H1 (cell line): ENCODE measurements around the gene LGR4. TPM values are rescaled to one million over a fixed set of nuclear protein-coding genes. Genes with fewer than 3 reads are reported as not detected.

Experiments used
- CTCF ChIA-PET: fragments of 300-600 bp; sonication (Branson Sonifier 250); formaldehyde crosslinking; loops from one replicate; lab custom pipeline; 2021; ENCODE audit not compliant: partially characterized antibody; lab: Charles Lee
- POLR2A ChIA-PET: fragments of 300-600 bp; sonication (Branson Sonifier 250); formaldehyde crosslinking; loops from one replicate; lab custom pipeline; 2021; ENCODE audit warnings: inconsistent platforms; ENCODE audit not compliant: partially characterized antibody; lab: Charles Lee
- DNase-seq, 2 experiments: peaks; one replicate each; pipeline versions ENCODE4 v3.0.0 to v3.0.0-alpha.2; 2010 to 2022; ENCODE audit warnings: low spot score in 2 of 2, low read depth in 1 of 2, mixed read lengths in 1 of 2
- FAIRE-seq: peaks from 2 replicates; lab custom pipeline; 2011; peaks lifted over from hg19 to GRCh38; lab: Jason Lieb, UNC
- H2AFZ ChIP-seq: 2 replicates; pipeline ENCODE4 v1.8.1; 2012; ENCODE audit warnings: low read length, inconsistent platforms
- H2AK5ac ChIP-seq: 2 replicates; pipeline ENCODE4 v1.6.1; 2013; ENCODE audit warnings: low read depth, low read length
- H2BK120ac ChIP-seq: replicated peaks from 2 replicates; pipeline ENCODE3; 2013; ENCODE audit warnings: low read depth, low read length, inconsistent platforms
- H2BK12ac ChIP-seq: 2 replicates; pipeline ENCODE4 v1.6.1; 2013; ENCODE audit warnings: low read depth, low read length
- H2BK15ac ChIP-seq: 2 replicates; pipeline ENCODE4 v1.6.1; 2013; ENCODE audit warnings: low read length
- H2BK20ac ChIP-seq: 2 replicates; pipeline ENCODE4 v1.6.1; 2013; ENCODE audit warnings: low read length
- H2BK5ac ChIP-seq: 2 replicates; pipeline ENCODE4 v1.6.1; 2013; ENCODE audit warnings: low read depth, low read length
- H3K14ac ChIP-seq: 2 replicates; pipeline ENCODE4 v1.6.1; 2013; ENCODE audit warnings: inconsistent platforms; ENCODE audit not compliant: insufficient read length
- H3K18ac ChIP-seq: 2 replicates; pipeline ENCODE4 v1.6.1; 2013; ENCODE audit warnings: low read length; ENCODE audit errors: extremely low read depth
- H3K23ac ChIP-seq: 2 replicates; pipeline ENCODE4 v1.6.1; 2013; ENCODE audit warnings: inconsistent platforms; ENCODE audit not compliant: insufficient read length
- H3K23me2 ChIP-seq: 2 replicates; pipeline ENCODE4 v1.6.1; 2013; ENCODE audit warnings: low read depth, low read length
- H3K27ac ChIP-seq: 2 replicates; pipeline ENCODE4 v1.6.1; 2011; ENCODE audit warnings: low read depth, low read length, inconsistent platforms
- H3K27me3 ChIP-seq, 4 experiments: replicated peaks in 1 of 4; 1 replicate in 1 of 4; 2 replicates in 3 of 4; pipeline versions ENCODE4 v1.6.1 to v1.8.1; 2011 to 2013; ENCODE audit warnings: low read length in 3 of 4, mild to moderate bottlenecking in 3 of 4, inconsistent platforms in 2 of 4, mixed read lengths in 2 of 4, moderate library complexity in 1 of 4; ENCODE audit not compliant: control insufficient read depth in 3 of 4, insufficient read depth in 3 of 4; ENCODE audit errors: extremely low read depth in 1 of 4
- H3K36me3 ChIP-seq, 4 experiments: 2 replicates each; pipeline versions ENCODE4 v1.6.1 to v1.8.1; 2011 to 2013; ENCODE audit warnings: mild to moderate bottlenecking in 4 of 4, low read length in 3 of 4, moderate library complexity in 2 of 4, control low read depth in 1 of 4, inconsistent platforms in 1 of 4; ENCODE audit not compliant: insufficient read depth in 4 of 4, control insufficient read depth in 2 of 4
- H3K4ac ChIP-seq: replicated peaks from 2 replicates; pipeline ENCODE3; 2013; ENCODE audit warnings: low read length, low read depth, mixed read lengths, inconsistent platforms; ENCODE audit not compliant: insufficient read length
- H3K4me1 ChIP-seq, 4 experiments: replicated peaks in 1 of 4; 1 replicate in 1 of 4; 2 replicates in 3 of 4; pipeline versions ENCODE4 v1.6.1 to v1.8.1; 2011 to 2013; ENCODE audit warnings: low read length in 3 of 4, inconsistent platforms in 2 of 4, mixed read lengths in 1 of 4; ENCODE audit not compliant: insufficient read depth in 4 of 4, control insufficient read depth in 3 of 4
- H3K4me2 ChIP-seq, 2 experiments: 2 replicates each; pipeline versions ENCODE4 v1.6.1 to v1.8.1; 2011 to 2013; ENCODE audit warnings: low read depth in 2 of 2, low read length in 2 of 2, control low read depth in 1 of 2, inconsistent platforms in 1 of 2, mild to moderate bottlenecking in 1 of 2; ENCODE audit not compliant: insufficient read depth in 1 of 2
- H3K4me3 ChIP-seq, 4 experiments: fragments of 200-600, 300-600 bp in 1 of 4; sonication (generic), shearing (Covaris generic), sonication (Bioruptor Twin) in 1 of 4; 2 replicates each; pipeline versions ENCODE4 v1.5.1 to v1.8.1; 2011 to 2016; ENCODE audit warnings: low read length in 4 of 4, low read depth in 3 of 4, control low read depth in 2 of 4, inconsistent platforms in 2 of 4, mild to moderate bottlenecking in 2 of 4, mixed read lengths in 1 of 4, moderate library complexity in 1 of 4; ENCODE audit not compliant: insufficient read depth in 2 of 4; ENCODE audit errors: extremely low read depth in 1 of 4
- H3K56ac ChIP-seq: replicated peaks from 2 replicates; pipeline ENCODE3; 2013; ENCODE audit warnings: low read depth, mild to moderate bottlenecking, mixed read lengths, low read length, inconsistent platforms; ENCODE audit not compliant: insufficient read length
- H3K79me1 ChIP-seq: 2 replicates; pipeline ENCODE4 v1.6.1; 2013; ENCODE audit warnings: low read depth, low read length, control low read depth
- H3K79me2 ChIP-seq, 2 experiments: 2 replicates each; pipeline versions ENCODE4 v1.6.1 to v1.8.1; 2012 to 2013; ENCODE audit warnings: low read length in 2 of 2, mild to moderate bottlenecking in 2 of 2, inconsistent platforms in 1 of 2; ENCODE audit not compliant: insufficient read depth in 2 of 2, control insufficient read depth in 1 of 2
- H3K9ac ChIP-seq, 4 experiments: replicated peaks in 1 of 4; 1 replicate in 1 of 4; 2 replicates in 3 of 4; pipeline versions ENCODE4 v1.6.1 to v1.8.1; 2011 to 2013; ENCODE audit warnings: low read depth in 3 of 4, low read length in 3 of 4, control low read depth in 2 of 4, mild to moderate bottlenecking in 2 of 4, moderate library complexity in 2 of 4, inconsistent platforms in 1 of 4; ENCODE audit errors: extremely low read depth in 1 of 4
- H3K9me3 ChIP-seq, 2 experiments: 2 replicates each; pipeline versions ENCODE4 v1.6.1 to v1.8.1; 2012 to 2013; ENCODE audit warnings: mild to moderate bottlenecking in 2 of 2, moderate library complexity in 2 of 2, control low read depth in 1 of 2, inconsistent platforms in 1 of 2, low read depth in 1 of 2, low read length in 1 of 2, mixed read lengths in 1 of 2; ENCODE audit not compliant: insufficient read depth in 2 of 2
- H4K20me1 ChIP-seq, 2 experiments: replicated peaks in 1 of 2; 2 replicates each; pipeline versions ENCODE3 to v1.8.1; 2011 to 2013; ENCODE audit warnings: inconsistent platforms in 2 of 2, low read length in 2 of 2, mild to moderate bottlenecking in 1 of 2; ENCODE audit not compliant: insufficient read depth in 2 of 2, control insufficient read depth in 1 of 2
- H4K5ac ChIP-seq: 2 replicates; pipeline ENCODE4 v1.6.1; 2013; ENCODE audit warnings: low read length, low read depth, mixed read lengths, inconsistent platforms; ENCODE audit not compliant: insufficient read length
- H4K8ac ChIP-seq: 2 replicates; pipeline ENCODE4 v1.8.0; 2013; ENCODE audit warnings: mild to moderate bottlenecking, moderate library complexity, low read length, inconsistent platforms; ENCODE audit not compliant: insufficient read depth; ENCODE audit errors: extremely low read depth
- H4K91ac ChIP-seq: replicated peaks from 2 replicates; pipeline ENCODE3; 2013; ENCODE audit warnings: low read length, mixed read lengths, inconsistent platforms; ENCODE audit not compliant: insufficient read length
- BACH1 ChIP-seq: IDR thresholded peaks from 2 replicates; pipeline ENCODE4 v1.6.1; 2012; ENCODE audit warnings: low read length, improper control_type of control experiment
- WGBS, 2 experiments: shearing (Covaris generic) in 1 of 2; methylation state at CpG; one replicate each; pipeline versions ENCODE4 v1.1.6 to v1.1.7; 2013 to 2015; ENCODE audit warnings: low lambda C conversion rate in 2 of 2, mixed read lengths in 2 of 2, inconsistent platforms in 1 of 2, low coverage in 1 of 2, missing lambda C conversion rate in 1 of 2; ENCODE audit not compliant: insufficient replicate concordance in 2 of 2, insufficient coverage in 1 of 2, insufficient read length in 1 of 2; ENCODE audit errors: extremely low coverage in 1 of 2, missing lambda C conversion rate in 1 of 2; 5-methylcytosine and 5-hydroxymethylcytosine counted together
- polyA plus RNA-seq, 7 experiments: library from polyadenylated mRNA; depleted of rRNA in 3 of 7; stranded (reverse) in 5 of 7; unstranded in 2 of 7; fragments of >200 nt in 5 of 7; fragments of 200-250 nt in 2 of 7; gene quantifications; 1 replicate in 5 of 7; 2 replicates in 1 of 7; 4 replicates in 1 of 7; pipeline versions ENCODE4 v1.2.1 to v1.2.3, GENCODE V29; 2011 to 2013; ENCODE audit warnings: missing spikeins in 2 of 7, mixed read lengths in 2 of 7
- total RNA-seq: library from RNA; stranded (reverse); fragmentation: NEBNext Ultra II Directional; extraction: Animal tissue kit (Norgen Biotek cat#: 25700); gene quantifications from 2 replicates; pipeline ENCODE4 v1.2.1, GENCODE V29; 2021
- TF ChIP-seq, protein P1 (sequence below): IDR thresholded peaks from 2 replicates; pipeline ENCODE4 v1.6.1; 2012; ENCODE audit warnings: low read length, inconsistent platforms

LGR4 gene
- total and polyA plus RNA-seq, 2 of the 8 experiments (the other 6 are each of a cell fraction or from before 2014, with no cell fraction given): 26.6 to 61.7 TPM

GRCh38 chr11:27357250-27357649 lies 115.3 kb downstream of the LGR4 start:
- CTCF ChIA-PET: interaction anchor here (0.9 to 1.3 kb wide), 3 partner anchors 61 to 174 kb away, joined by 3 to 7 read pairs (median 3); no protein-coding TSS in a partner anchor
- no peak overlapping the region for H3K9ac ChIP-seq
- TF ChIP-seq, protein P1, sequence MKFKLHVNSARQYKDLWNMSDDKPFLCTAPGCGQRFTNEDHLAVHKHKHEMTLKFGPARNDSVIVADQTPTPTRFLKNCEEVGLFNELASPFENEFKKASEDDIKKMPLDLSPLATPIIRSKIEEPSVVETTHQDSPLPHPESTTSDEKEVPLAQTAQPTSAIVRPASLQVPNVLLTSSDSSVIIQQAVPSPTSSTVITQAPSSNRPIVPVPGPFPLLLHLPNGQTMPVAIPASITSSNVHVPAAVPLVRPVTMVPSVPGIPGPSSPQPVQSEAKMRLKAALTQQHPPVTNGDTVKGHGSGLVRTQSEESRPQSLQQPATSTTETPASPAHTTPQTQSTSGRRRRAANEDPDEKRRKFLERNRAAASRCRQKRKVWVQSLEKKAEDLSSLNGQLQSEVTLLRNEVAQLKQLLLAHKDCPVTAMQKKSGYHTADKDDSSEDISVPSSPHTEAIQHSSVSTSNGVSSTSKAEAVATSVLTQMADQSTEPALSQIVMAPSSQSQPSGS: no peak
- no peak for TF ChIP-seq BACH1

More at GRCh38 chr11:27357250-27357649, 115.3 kb downstream of the LGR4 start:
- Histone ChIP-seq H4K91ac (no peak overlapping the region), H3K79me1 (no peaks in the 10 kb centered on the region), H2AK5ac (no peak overlapping the region), H3K23ac (no peak overlapping the region), H3K4ac (no peak overlapping the region), H2AFZ (no peak overlapping the region), H2BK120ac (no peak overlapping the region), H3K4me3 (no peak overlapping the region), H2BK15ac (no peak overlapping the region), H3K27ac (no peak overlapping the region), H2BK12ac (no peak overlapping the region), H4K5ac (no peak overlapping the region), H4K20me1 (no peaks in the 10 kb centered on the region), H3K23me2 (peaks cover under 1% of the 10 kb centered on the region; the same call in 1 of the 2 replicates), H3K36me3 (no peaks in the 10 kb centered on the region; a peak in 1 of 8 replicates), H4K8ac (no peak overlapping the region), H2BK20ac (no peak overlapping the region), H3K56ac (no peak overlapping the region), H3K4me1 (peaks cover 0 to 9% (median 5%) of the 10 kb centered on the region in 4 experiments; a peak in 4 of 7 replicates), H3K27me3 (no peaks in the 10 kb centered on the region), H3K4me2 (no peak overlapping the region), H3K14ac (no peak overlapping the region), H3K9me3 (no peaks in the 10 kb centered on the region), H2BK5ac (no peak overlapping the region), H3K79me2 (peaks cover 0 to 7% of the 10 kb centered on the region in 2 experiments; a peak in 1 of 4 replicates), H3K18ac (no peak overlapping the region)
- 85% methylated on average over 4 of the region's 4 CpGs; no CpG with 5 or more reads in 1 of the 2 experiments for WGBS, 2 experiments
- FAIRE-seq (no peak), DNase-seq (no peak)
- POLR2A ChIA-PET: no interaction called here
